ENCODE data around the gene IGSF6. TPM values are rescaled to one million over a fixed set of nuclear protein-coding genes. Genes with fewer than 3 reads are reported as not detected.

IGSF6 gene, protein sequence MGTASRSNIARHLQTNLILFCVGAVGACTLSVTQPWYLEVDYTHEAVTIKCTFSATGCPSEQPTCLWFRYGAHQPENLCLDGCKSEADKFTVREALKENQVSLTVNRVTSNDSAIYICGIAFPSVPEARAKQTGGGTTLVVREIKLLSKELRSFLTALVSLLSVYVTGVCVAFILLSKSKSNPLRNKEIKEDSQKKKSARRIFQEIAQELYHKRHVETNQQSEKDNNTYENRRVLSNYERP
- total RNA-seq: not detected in 2 replicates

DNA sequence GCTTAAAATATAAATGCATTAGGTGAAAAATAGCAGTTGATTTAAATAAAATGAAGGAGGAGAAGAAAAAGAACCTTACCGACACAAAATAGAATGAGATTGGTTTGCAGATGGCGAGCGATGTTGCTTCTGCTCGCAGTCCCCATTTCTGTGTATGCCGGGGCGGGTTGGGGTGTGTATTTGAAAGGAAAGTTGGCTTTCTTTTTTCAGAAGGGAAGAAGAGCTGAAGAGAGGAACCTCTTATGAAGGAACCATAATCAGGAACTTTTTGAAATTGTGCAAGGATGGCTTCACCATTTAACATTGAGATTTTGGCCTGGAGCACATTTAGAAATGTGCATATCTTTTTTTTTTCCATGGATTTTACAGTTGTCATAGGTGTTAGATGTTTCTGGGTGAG, at the start of gene IGSF6:
Gene IGSF6, minus strand, starts transcription at position 156 of the 400 bp plus-strand sequence. Its CDS starts 10 bp downstream, at position 146.

DNA sequence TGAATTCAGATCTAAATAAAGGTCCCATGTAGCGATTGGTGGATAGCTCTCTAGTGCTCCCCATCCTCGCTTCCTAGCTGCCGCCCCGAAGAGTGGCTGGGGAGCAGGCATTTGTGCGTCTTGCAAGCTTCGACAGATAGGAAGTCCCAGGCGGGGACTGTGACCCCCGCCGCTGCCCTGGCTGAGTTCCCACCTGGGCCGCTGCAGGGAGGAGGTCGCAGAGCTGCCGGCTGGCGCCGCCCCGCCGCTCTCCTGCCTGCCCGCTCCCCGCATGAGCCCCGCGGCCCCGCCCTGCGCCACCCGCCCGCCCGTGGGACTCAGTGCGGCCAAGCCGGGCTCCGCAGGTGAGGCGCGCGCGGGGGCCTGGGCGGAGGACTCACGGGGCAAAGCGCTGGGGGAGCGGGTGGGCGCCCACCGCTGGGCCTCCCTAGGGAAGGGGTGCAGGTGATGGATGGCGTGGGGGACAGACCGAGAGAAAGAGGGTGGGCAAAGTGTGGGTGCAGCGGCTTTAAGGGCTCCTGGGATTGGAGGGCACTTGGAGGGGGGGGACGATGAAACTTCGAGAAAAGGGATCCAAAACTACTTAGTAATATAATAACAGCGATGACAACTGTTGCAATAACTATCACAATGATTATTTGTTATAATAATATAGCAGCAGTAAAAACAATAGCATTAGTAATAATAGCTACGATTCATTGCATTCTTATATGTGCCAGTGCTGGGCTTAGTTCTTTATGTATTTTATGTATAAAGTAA, 11.7 kb upstream of the IGSF6 start, which contains the start of gene OTOA:
Gene OTOA, plus strand, starts transcription at position 80 of the 759 bp plus-strand sequence. CDS start 14,547 bp downstream, outside the sequence.

DNA sequence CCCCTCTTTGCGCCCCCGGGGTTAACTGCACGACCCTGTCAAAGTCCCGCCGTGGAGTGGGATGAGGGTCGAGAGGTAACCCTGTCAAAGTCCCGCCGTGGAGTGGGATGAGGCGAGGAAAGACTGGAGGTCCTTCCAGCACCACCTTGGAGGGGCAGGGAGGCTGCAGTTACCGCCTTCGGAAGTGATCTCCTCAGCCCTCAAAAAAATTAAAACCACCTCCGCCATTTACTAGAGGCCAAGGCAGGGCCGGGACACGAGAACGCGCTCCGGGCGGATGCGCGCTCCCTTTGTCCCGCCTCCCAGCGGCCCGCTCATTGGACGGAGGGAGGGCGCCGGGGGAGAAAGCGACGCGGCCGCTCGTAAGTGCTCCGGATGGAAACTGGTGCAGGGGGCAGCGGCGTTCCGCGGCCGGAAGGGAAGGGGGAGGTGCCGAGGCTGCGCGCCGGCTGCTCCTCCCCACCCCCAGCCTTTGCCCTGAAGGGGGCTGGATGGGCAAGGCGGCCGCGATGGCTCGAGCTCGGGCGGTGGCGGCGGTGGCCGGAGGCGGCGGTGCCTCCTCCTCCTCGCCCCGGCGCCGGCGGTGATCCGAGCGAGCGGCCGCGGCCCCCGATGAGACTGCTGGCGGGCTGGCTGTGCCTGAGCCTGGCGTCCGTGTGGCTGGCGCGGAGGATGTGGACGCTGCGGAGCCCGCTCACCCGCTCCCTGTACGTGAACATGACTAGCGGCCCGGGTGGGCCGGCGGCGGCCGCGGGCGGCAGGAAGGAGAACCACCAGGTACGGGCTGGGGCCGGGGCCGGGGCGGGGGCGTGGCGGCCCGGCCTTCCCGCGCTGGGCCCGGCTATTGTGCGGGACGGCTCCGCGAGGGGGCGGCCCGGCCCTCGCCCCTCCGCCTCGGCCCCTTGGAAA, 53.0 kb downstream of the IGSF6 start, which contains the start of gene METTL9:
Gene METTL9, plus strand, starts transcription at position 456 of the 909 bp plus-strand sequence. Its CDS starts 157 bp downstream, at position 613.

Other genes starting within 250 kb of the IGSF6 start
- 136 and 160 TPM in 2 replicates for gene METTL9, start 53.0 kb downstream of the IGSF6 start, total RNA-seq
- gene OTOA, start 11.4 kb upstream of the IGSF6 start, total RNA-seq: 0.09 TPM in 1 of 2 replicates, not detected in the other
- gene NPIPB4, start 205.1 kb upstream of the IGSF6 start, total RNA-seq: 35.9 and 48.9 TPM in 2 replicates

Data from endothelial cell of coronary artery (primary cell).